Activated CD4-positive, CD25-positive, alpha-beta regulatory T cell treated with anti-CD3 and anti-CD28 coated beads, Interleukin-2, amount 50 U/mL, for 24 hours (primary cell): ENCODE data around the gene DMRTB1.

Experiments used
- ATAC-seq, 2 donors: fragments of 150-1000 bp; cut with Tn5 transposase; one replicate each; pipeline ENCODE4 v1.10.0; 2021; ENCODE audit warnings: mild to moderate bottlenecking in 1 of 2, moderate library complexity in 1 of 2

Gene DMRTB1

GRCh38 chr1:53495633-53496345, 36.6 kb downstream of the DMRTB1 start:
- no peak for ATAC-seq

DNA sequence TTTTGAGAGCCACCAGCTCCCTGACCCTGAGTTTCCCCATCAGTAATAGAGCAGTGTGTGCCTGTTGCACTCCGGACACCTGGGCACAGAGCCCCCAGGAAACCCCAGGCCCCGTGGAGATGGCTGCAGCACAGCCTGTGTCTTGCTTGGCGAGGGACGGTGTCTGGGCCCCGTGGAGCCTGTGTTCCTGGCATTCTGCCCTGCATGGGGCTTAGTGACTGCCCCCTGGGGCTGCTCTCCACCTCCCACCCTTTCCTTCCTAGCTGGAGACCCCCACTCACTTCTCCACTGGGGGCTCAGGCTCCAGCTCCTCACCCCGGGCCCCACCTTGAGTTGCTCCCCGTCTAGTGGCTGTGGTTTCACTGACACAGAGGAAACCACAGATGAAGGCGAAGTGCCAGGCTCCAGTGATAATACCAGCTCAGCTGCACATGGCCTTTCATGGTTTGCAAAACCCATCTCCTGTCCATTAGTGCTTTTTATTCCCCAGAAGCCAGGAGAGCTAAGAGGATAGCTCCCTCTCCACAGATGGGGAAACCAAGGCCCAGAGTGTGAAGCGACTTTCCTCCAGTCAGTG, 39.4 kb downstream of the DMRTB1 start:
- no peak for ATAC-seq

DNA sequence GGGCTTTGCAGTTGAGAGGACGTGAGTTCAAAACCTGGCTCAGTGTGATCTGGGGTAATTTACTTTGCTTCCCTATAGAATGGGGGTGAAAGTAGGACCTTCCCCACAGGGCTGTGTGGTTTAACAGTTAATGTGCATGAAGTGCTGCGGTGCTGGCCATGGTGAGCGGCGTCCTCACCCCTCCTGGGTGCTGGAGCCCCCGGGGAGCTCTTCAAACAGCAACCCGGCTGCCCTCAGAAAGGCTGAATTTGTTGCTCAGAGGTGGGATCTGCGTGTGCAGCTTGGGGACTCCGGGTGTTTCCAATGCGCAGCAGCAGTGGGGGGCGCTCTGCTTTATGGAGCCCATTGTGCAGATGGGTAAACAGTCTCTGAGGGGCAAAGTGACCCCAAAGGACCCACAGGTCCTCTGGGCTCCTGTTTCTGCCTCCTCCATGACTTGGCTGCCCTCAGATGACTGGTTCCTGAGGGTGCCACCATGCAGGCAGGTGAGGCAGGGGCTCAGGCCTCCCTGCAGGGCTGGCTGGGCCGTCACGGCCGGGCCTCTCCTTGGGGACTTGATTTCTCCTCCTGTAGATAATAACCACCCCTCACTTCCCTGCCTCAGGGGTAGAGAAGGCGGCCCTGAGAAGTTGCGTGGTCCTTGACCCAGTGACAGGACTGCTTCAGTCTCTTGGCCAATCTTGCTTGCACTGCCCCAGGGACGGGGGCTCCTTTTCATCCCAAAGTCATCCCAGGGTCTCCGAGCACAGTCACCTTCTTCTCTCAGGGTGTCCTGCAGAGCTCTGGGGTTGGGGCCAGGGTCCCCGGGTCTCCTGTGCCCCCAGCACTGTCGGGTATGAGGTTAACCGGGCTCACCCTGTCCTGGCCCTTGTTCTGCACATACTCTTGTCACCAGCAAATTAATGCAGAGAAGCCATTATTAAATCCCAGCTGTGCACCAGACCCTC, 40.3 kb downstream of the DMRTB1 start:
- no peak for ATAC-seq

- ATAC-seq, result no peak
Measured at GRCh38 chr1:53500204-53501064, 41.2 kb downstream of the DMRTB1 start.

DNA sequence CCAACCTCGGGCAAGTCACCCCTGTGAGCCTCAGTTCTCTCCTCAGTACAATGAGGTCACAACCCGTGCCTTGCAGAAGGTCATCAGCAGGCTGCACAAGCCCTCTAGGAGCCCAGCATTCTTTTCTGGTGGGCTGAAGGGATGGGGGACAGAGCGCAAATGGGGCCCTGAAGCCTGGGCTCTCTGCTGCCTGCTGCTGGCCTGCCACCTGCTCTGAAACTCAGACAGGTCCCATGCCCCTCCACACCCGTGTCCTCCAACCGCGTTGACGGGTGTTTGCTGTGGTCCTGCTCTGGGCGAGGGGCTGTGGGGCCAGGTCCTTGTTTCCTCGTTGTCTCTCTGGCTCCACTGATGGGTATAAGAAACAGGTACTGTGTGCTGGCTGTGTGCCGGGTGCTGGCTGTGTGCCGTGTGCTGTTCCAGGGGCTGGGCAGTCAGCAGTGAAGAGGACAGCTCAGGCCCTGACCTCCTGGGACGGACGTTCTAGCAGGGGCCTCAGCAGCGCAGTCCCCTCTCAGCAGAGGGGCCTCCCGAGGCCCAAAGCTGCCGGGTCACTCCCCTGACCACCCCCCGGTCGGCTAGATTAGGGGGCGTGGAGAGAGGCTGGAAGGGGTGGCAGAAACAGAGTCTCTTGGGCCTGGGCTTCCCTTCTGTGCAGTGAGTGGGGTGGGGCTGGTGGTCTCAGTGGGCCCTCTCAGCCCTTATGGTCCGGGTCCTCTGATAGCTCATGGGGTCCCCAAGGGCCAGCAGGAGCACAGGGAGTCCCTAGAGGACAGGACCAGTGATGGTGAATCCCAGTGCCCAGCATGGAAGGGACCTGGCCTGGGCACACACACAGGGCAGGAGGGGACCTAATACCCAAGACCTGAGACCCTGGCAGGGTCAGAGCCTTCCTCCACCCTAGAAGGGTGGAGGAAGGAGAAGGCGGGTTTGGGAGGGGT, 42.1 kb downstream of the DMRTB1 start:
- no peak for ATAC-seq

- ATAC-seq, result no peak
Measured at GRCh38 chr1:53502641-53503432, 43.6 kb downstream of the DMRTB1 start.

DNA sequence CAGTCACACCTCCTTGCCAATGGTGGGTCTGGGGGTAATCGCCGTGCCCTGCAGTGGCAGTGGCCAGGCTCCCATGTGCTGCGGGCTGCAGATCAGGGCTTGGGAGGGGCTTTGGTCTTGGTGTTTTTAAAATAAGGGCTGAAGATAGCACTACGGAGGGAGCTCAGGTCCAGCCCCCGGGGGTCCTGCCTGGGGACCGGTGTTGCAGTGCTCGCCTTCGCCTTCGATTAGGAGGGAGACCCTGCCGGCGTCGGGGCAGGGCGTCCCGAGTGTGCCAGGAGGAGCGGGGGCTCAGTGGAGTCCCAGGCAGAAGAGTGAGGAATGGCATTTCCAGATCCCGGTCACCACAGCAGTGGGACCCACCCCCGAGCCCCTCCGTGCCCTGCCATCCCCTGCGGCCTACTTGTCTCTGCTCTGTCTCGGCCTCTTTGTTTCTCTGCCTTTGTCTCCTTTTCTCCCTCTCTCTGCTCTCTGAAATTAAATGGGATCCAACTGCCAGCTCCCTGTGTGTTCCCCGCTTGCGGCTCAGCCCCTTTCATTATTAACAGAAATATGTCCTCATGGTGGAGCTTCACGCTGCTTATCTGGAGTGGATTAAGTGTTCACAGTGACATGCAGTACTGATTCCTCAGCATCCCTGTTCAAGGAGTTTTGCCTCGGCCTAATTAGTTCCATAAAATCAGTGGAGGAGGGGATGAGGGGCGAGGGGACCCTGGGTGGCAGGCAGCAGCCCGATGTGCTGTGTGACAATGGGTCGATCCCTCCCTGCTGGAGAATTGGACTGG, 44.4 kb downstream of the DMRTB1 start:
- ATAC-seq, result no peak

- ATAC-seq, result no peak
Measured at GRCh38 chr1:53504901-53505300, 45.7 kb downstream of the DMRTB1 start.

DNA sequence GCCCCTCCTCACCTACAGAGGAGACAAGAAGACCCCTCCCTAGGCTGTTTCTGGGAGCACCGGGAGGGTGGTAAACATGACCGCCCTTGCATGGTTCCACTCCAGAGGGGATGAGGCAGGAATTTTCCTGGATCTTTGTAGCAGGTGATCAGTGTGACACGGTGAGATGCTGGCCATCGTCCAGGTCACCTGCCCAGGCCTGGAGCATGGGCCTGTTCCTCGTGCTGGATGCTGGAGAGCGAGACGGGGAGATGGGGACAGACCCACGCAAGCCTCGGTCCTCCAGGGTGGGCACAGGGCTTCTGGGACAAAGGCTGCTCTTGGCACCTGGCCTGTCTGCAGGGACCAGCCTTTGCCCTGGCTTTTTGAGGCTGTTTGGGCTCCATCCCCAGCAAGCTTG, 46.2 kb downstream of the DMRTB1 start:
- ATAC-seq, result no peak

GRCh38 chr1:53505891-53506290, 46.7 kb downstream of the DMRTB1 start:
- no peak for ATAC-seq

DNA sequence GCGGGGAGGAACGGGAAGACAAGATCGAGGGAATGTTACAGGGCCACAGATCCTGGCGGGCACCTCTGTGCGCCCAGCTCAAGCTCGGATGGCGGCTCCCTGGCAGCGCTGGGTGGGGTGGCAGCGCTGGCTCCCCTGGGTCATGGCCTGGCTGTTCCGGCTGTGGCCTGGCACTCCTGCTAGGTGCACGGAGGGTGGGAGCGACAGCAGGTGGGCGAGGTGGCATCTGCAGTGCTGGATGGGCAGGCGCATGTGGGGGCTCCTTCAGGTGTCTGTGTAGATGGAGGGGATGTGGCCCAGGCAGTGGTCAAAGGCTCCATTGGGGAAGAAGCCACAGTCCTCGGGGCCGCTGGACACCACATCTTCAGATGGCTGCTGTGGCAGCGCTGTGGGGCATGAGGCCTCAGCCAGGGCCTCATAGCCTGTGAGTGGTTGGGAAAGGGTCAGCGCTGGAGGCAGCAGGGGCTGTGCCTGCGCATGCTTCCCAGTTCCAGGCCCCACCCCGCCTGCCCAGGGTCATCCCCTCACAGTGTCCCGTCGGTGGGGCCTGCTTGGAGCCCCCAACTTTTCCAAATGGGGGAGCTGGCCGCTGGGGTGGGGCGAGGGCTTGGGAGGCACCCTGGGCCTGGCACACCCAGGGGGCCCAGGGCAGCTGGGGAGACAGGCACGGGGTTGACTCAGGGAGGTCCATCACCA, 47.3 kb downstream of the DMRTB1 start:
- no peak for ATAC-seq

GRCh38 chr1:53507116-53507820, 48.1 kb downstream of the DMRTB1 start:
- no peak for ATAC-seq

- no peak for ATAC-seq
Measured at GRCh38 chr1:53508056-53508990, 49.1 kb downstream of the DMRTB1 start.

GRCh38 chr1:53508991-53509666, 49.9 kb downstream of the DMRTB1 start:
- no peak for ATAC-seq

DNA sequence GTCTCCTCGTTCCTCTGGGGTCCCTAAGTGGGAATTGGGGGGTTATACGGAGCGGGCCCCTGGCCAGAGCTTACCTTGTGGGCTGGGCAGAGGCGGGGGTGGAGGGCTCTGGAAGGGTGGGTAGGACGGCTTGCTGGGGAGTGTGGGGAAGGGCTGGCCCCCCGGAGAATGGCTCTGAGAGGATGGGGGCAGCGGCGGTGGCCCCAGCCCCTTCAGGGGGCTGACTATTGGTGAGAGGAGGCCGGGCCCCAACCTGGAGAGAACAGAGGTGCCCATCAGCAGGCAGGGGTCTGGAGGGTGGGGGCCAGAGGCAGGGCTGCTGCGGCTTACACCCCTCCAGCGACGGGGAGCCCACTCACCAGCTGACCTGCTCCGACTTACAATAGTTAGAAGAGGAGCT, 50.6 kb downstream of the DMRTB1 start:
- ATAC-seq, result no peak

DNA sequence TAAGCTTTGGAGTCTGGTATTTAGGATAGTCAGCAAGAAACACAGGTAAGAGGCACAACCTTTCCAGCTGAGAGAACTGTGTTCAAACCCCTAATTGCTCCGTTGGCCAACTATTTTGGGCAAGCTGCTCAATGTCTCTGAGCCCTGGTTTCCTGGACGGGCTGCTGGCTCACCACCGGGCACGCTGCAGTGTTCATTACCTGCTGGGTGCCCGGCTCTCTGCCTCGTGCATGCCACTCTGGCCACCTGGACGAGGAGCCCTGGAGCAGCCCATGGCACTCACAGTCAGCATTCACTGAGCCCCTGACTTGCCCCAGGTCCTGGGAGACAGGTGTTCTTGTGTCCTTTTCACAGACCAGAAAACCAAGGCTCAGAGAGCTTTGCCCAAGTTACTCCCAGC, 51.0 kb downstream of the DMRTB1 start:
- no peak for ATAC-seq
